ENCODE data around the gene ICOSLG. TPM values are rescaled to one million over a fixed set of nuclear protein-coding genes. Genes with fewer than 3 reads are reported as not detected.

Gene ICOSLG
- total and polyA plus RNA-seq, 2 of the 4 experiments (the other 2 are of a cell fraction): under 0.01 to 0.09 TPM

GRCh38 chr21:44267655-44268142 lies 27.0 kb upstream of the ICOSLG start:
- WGBS, 2 experiments (ENCODE audit: extremely low coverage in 2 of 2, insufficient read length in 1 of 2): 81% methylated on average over 7 of the region's 19 CpGs; no CpG with 5 or more reads in 1 of the 2 experiments
- H3K14ac ChIP-seq (replicated peaks; ENCODE audit: low read depth, low read length): no peak overlapping the region
- dilution Hi-C loops (cut with HindIII; ENCODE audit: low sequenced_read_pairs, unreplicated experiment): no loop called here

More at GRCh38 chr21:44267655-44268142, 27.0 kb upstream of the ICOSLG start:
- no peak overlapping the region for H2BK120ac ChIP-seq (ENCODE audit: low read depth, low read length)
- ATAC-seq (ENCODE audit: low read depth) (no peak), DNase-seq (no peak)
- H3K23ac ChIP-seq (ENCODE audit: low read depth, low read length): no peak overlapping the region
- no peak overlapping the region for H3K27ac ChIP-seq (ENCODE audit: insufficient read depth, low read length)
- H4K5ac ChIP-seq (ENCODE audit: low read depth, low read length): no peak overlapping the region
- H3K4me1 ChIP-seq (ENCODE audit: control insufficient read depth, insufficient read depth, low read length): no peaks in the 10 kb centered on the region
- no peaks in the 10 kb centered on the region for H4K20me1 ChIP-seq (ENCODE audit: insufficient read depth, low read length)
- H2AFZ ChIP-seq (replicated peaks; ENCODE audit: low read length, poor library complexity): no peak overlapping the region
- H3K27me3 ChIP-seq (ENCODE audit: control insufficient read depth, insufficient read depth, low read length): peaks cover 7% of the 10 kb centered on the region; the same call in 1 of the 2 replicates
- no peak overlapping the region for H3K4me3 ChIP-seq (ENCODE audit: insufficient read depth, low read depth, low read length)
- BruUV-seq (replicated peaks): no TSS peak
- no peak overlapping the region for H3K9ac ChIP-seq (ENCODE audit: low read depth, low read length)
- H2AK9ac ChIP-seq (replicated peaks; ENCODE audit: low read depth, low read length, poor library complexity): no peak overlapping the region
- no peak overlapping the region for H4K91ac ChIP-seq (ENCODE audit: insufficient read depth, low read depth, low read length)
- H3K18ac ChIP-seq (ENCODE audit: low read depth, low read length): no peak overlapping the region
- TF ChIP-seq RCOR1 (IDR thresholded peaks at IDR 0.05; ENCODE audit: insufficient replicate concordance, low read length) (no peak), RFX5 (IDR thresholded peaks at IDR 0.05; ENCODE audit: low read depth, low read length) (no peak), CTCF (conservative IDR thresholded peaks at IDR 0.05; ENCODE audit: low read depth, low read length) (0 out of 2 replicates have a peak, but pooled peaks have one; percentile 3)
- in situ Hi-C loops (cut with MboI; ENCODE audit: low sequenced_read_pairs): no loop called here
- no peaks in the 10 kb centered on the region for H3K36me3 ChIP-seq (ENCODE audit: control insufficient read depth, insufficient read depth, low read length)
- no peak overlapping the region for H3K4me2 ChIP-seq (ENCODE audit: low read depth, low read length)
- no peaks in the 10 kb centered on the region for H3K79me1 ChIP-seq (ENCODE audit: low read depth in 1 of 2, low read length in 2 of 2)
- ChIA-PET POLR2A (ENCODE audit: unreplicated experiment) (no interaction called here), CTCF (no interaction called here)
- no peak overlapping the region for H2BK20ac ChIP-seq (ENCODE audit: low read depth, low read length)
- H3K9me3 ChIP-seq (ENCODE audit: control insufficient read depth, insufficient read depth, low read length): no peaks in the 10 kb centered on the region
- H2AK5ac ChIP-seq (ENCODE audit: low read depth, low read length): no peak overlapping the region
- no peaks in the 10 kb centered on the region for H3K9me1 ChIP-seq (ENCODE audit: insufficient read depth, low read length)
- H4K8ac ChIP-seq (ENCODE audit: low read depth in 2 of 2, low read length in 2 of 2): no peak overlapping the region
- no peak overlapping the region for H3K4ac ChIP-seq (ENCODE audit: low read depth, low read length)
- no peak overlapping the region for H2BK15ac ChIP-seq (ENCODE audit: low read depth, low read length)
- no peak overlapping the region for H2BK5ac ChIP-seq (ENCODE audit: low read depth, low read length, poor library complexity, severe bottlenecking)
- no peak overlapping the region for H3K56ac ChIP-seq (ENCODE audit: extremely low read depth, insufficient read depth, low read length)
- intact Hi-C loops (cut with micrococcal nuclease): no loop called here

Measured in IMR-90 (cell line).